WTC11 (cell line): ENCODE data around the gene PTGER2. TPM values are rescaled to one million over a fixed set of nuclear protein-coding genes. Genes with fewer than 3 reads are reported as not detected.

Source experiments
- ATAC-seq: fragments of 200-7000 bp; cut with Tn5 transposase; 2 replicates; pipeline ENCODE4 v1.10.0; 2021; ENCODE audit warnings: mild to moderate bottlenecking, moderate library complexity
- CTCF ChIA-PET: fragments of 300-600 bp; sonication (Branson Sonifier 250); formaldehyde crosslinking; loops from one replicate; lab custom pipeline; 2021; ENCODE audit warnings: antibody characterized with exemption; lab: Charles Lee
- POLR2A ChIA-PET: fragments of 350-600 bp; sonication (Branson Sonifier 250); formaldehyde crosslinking; loops from one replicate; lab custom pipeline; 2021; ENCODE audit warnings: antibody characterized with exemption; lab: Charles Lee
- DNase-seq: peaks from one replicate; pipeline ENCODE4 v3.0.0; 2021; ENCODE audit warnings: low spot score
- H3K27ac Mint-ChIP-seq: 2 replicates; pipeline ENCODE4 v1.8.0; 2021; ENCODE audit warnings: mixed read lengths
- H3K27me3 Mint-ChIP-seq: 2 replicates; pipeline ENCODE4 v1.8.0; 2021; ENCODE audit warnings: low read depth, mild to moderate bottlenecking, moderate library complexity, mixed read lengths
- H3K36me3 Mint-ChIP-seq: 2 replicates; pipeline ENCODE4 v1.8.0; 2021; ENCODE audit warnings: mixed read lengths
- H3K4me1 Mint-ChIP-seq: 2 replicates; pipeline ENCODE4 v1.8.0; 2022; ENCODE audit warnings: mixed read lengths
- H3K4me3 Mint-ChIP-seq: 2 replicates; pipeline ENCODE4 v1.8.0; 2021; ENCODE audit warnings: mild to moderate bottlenecking, moderate library complexity, mixed read lengths
- H3K9me3 Mint-ChIP-seq: 2 replicates; pipeline ENCODE4 v1.8.0; 2021; ENCODE audit warnings: mixed read lengths
- ATF3 ChIP-seq: sonication (generic); formaldehyde crosslinking; conservative IDR thresholded peaks from 2 replicates; pipeline ENCODE4 v1.8.1; 2022; ENCODE audit warnings: mild to moderate bottlenecking, missing genetic modification reagents
- CDX4 ChIP-seq: fragments of 250-450 bp; sonication (Bioruptor Pico); IDR thresholded peaks from 2 replicates; pipeline ENCODE4 v1.9.0; 2021; ENCODE audit warnings: moderate library complexity, mild to moderate bottlenecking, inconsistent platforms, borderline replicate concordance
- CREB1 ChIP-seq: sonication (generic); formaldehyde crosslinking; IDR thresholded peaks from 2 replicates; pipeline ENCODE4 v1.8.0; 2023; ENCODE audit warnings: mild to moderate bottlenecking, missing genetic modification reagents
- FOXP4 ChIP-seq: sonication (generic); formaldehyde crosslinking; IDR thresholded peaks from 2 replicates; pipeline ENCODE4 v1.8.0; 2022; ENCODE audit warnings: mild to moderate bottlenecking, missing genetic modification reagents
- GRHL2 ChIP-seq: fragments of 250-450 bp; sonication (Bioruptor Pico); IDR thresholded peaks from 2 replicates; pipeline ENCODE4 v1.8.0; 2022; ENCODE audit warnings: mild to moderate bottlenecking, moderate library complexity; ENCODE audit not compliant: insufficient replicate concordance, severe bottlenecking
- GTF2I ChIP-seq: fragments of 250-450 bp; sonication (Bioruptor Pico); conservative IDR thresholded peaks from 2 replicates; pipeline ENCODE4 v1.4.0; 2021; ENCODE audit warnings: mild to moderate bottlenecking
- HMGXB4 ChIP-seq: sonication (generic); formaldehyde crosslinking; IDR thresholded peaks from 2 replicates; pipeline ENCODE4 v1.8.1; 2023; ENCODE audit warnings: mild to moderate bottlenecking, moderate library complexity, missing genetic modification reagents
- IRF1 ChIP-seq: sonication (generic); formaldehyde crosslinking; IDR thresholded peaks from 2 replicates; pipeline ENCODE4 v1.8.0; 2023; ENCODE audit warnings: missing genetic modification reagents
- NR1H2 ChIP-seq: sonication (generic); formaldehyde crosslinking; IDR thresholded peaks from 2 replicates; pipeline ENCODE4 v1.9.0; 2021; ENCODE audit warnings: mild to moderate bottlenecking, moderate library complexity, missing genetic modification reagents
- NR2C2 ChIP-seq: sonication (generic); formaldehyde crosslinking; IDR thresholded peaks from 2 replicates; pipeline ENCODE4 v1.8.0; 2022; ENCODE audit warnings: mild to moderate bottlenecking, missing genetic modification reagents
- NR3C1 ChIP-seq: sonication (generic); formaldehyde crosslinking; conservative IDR thresholded peaks from 2 replicates; pipeline ENCODE4 v1.8.1; 2023; ENCODE audit warnings: low read depth, mild to moderate bottlenecking, missing genetic modification reagents
- OVOL2 ChIP-seq: fragments of 250-450 bp; sonication (Bioruptor Pico); IDR thresholded peaks from 2 replicates; pipeline ENCODE4 v1.9.0; 2021; ENCODE audit warnings: mild to moderate bottlenecking, borderline replicate concordance
- RELA ChIP-seq: sonication (generic); formaldehyde crosslinking; IDR thresholded peaks from 2 replicates; pipeline ENCODE4 v1.8.1; 2022; ENCODE audit warnings: missing genetic modification reagents, mild to moderate bottlenecking, borderline replicate concordance
- RORB ChIP-seq: fragments of 250-450 bp; sonication (Bioruptor Pico); IDR thresholded peaks from 2 replicates; pipeline ENCODE4 v1.9.0; 2021; ENCODE audit warnings: mild to moderate bottlenecking
- ZNF121 ChIP-seq: sonication (generic); formaldehyde crosslinking; IDR thresholded peaks from 2 replicates; pipeline ENCODE4 v1.8.0; 2023; ENCODE audit warnings: missing genetic modification reagents
- ZNF232 ChIP-seq: sonication (generic); formaldehyde crosslinking; IDR thresholded peaks from 2 replicates; pipeline ENCODE4 v1.8.0; 2022; ENCODE audit warnings: mild to moderate bottlenecking, missing genetic modification reagents
- ZNF423 ChIP-seq: fragments of 250-450 bp; sonication (Bioruptor Pico); IDR thresholded peaks from 2 replicates; pipeline ENCODE4 v2.1.2; 2022; ENCODE audit warnings: mild to moderate bottlenecking, moderate library complexity
- ZNF532 ChIP-seq: fragments of 250-450 bp; sonication (Bioruptor Pico); IDR thresholded peaks from 2 replicates; pipeline ENCODE4 v1.9.0; 2021; ENCODE audit warnings: mild to moderate bottlenecking, borderline replicate concordance
- ZNF671 ChIP-seq: fragments of 250-450 bp; sonication (Bioruptor Pico); IDR thresholded peaks from 2 replicates; pipeline ENCODE4 v1.8.0; 2021; ENCODE audit warnings: mild to moderate bottlenecking
- total RNA-seq: library from RNA; stranded (reverse); gene quantifications from 3 replicates; pipeline ENCODE4 v1.2.3, GENCODE V29; 2021

The PTGER2 gene
- total RNA-seq, 1 experiment from 2014 or later: 0.92 TPM

GRCh38 chr14:52328276-52328675 lies 14.2 kb downstream of the PTGER2 start (continued):
- TF ChIP-seq ZNF532 (CRISPR knock-in tag): no peak

GRCh38 chr14:52329678-52330369 lies 15.7 kb downstream of the PTGER2 start:
- Mint-ChIP-seq H3K9me3 (peaks cover 7% of the 10 kb centered on the region), H3K36me3 (no peaks in the 10 kb centered on the region; the same call in 1 of the 2 replicates), H3K27me3 (no peaks in the 10 kb centered on the region), H3K4me1 (peaks cover 11% of the 10 kb centered on the region), H3K27ac (no peak overlapping the region), H3K4me3 (no peak overlapping the region)
- ChIA-PET CTCF (no interaction called here), POLR2A (no interaction called here)
- TF ChIP-seq OVOL2 (CRISPR knock-in tag) (no peak), ZNF232 (CRISPR knock-in tag) (no peak), NR3C1 (CRISPR knock-in tag) (no peak), GRHL2 (CRISPR knock-in tag) (no peak), FOXP4 (CRISPR knock-in tag) (no peak), CDX4 (no peak), RELA (CRISPR knock-in tag) (no peak), HMGXB4 (CRISPR knock-in tag) (no peak), ZNF671 (CRISPR knock-in tag) (no peak), ATF3 (CRISPR knock-in tag) (no peak), NR2C2 (CRISPR knock-in tag) (no peak), NR1H2 (CRISPR knock-in tag) (no peak), GTF2I (CRISPR knock-in tag) (no peak), RORB (CRISPR knock-in tag) (no peak), IRF1 (CRISPR knock-in tag) (no peak), ZNF121 (CRISPR knock-in tag) (no peak), ZNF423 (no peak), CREB1 (CRISPR knock-in tag) (no peak)
- DNase-seq (no peak), ATAC-seq (no peak)
